Stimulated activated CD8-positive, alpha-beta memory T cell treated with anti-CD3 and anti-CD28 coated beads, Interleukin-4, amount 100 ng/mL, for 4 hours (primary cell): ENCODE results near the gene IL5.
"Not testable (repeated sequence)": the region's sequence is repeated elsewhere in the genome, so short reads cannot be mapped to it uniquely, and the experiment has no call there.

Experiments used
- DNase-seq, 2 donors: peaks; one replicate each; pipeline ENCODE4 v3.0.0-alpha.2; 2020; ENCODE audit warnings: low read depth in 2 of 2, low spot score in 1 of 2

IL5 gene

GRCh38 chr5:132530946-132531345, 12.4 kb downstream of the IL5 start:
- no peak for DNase-seq

DNA sequence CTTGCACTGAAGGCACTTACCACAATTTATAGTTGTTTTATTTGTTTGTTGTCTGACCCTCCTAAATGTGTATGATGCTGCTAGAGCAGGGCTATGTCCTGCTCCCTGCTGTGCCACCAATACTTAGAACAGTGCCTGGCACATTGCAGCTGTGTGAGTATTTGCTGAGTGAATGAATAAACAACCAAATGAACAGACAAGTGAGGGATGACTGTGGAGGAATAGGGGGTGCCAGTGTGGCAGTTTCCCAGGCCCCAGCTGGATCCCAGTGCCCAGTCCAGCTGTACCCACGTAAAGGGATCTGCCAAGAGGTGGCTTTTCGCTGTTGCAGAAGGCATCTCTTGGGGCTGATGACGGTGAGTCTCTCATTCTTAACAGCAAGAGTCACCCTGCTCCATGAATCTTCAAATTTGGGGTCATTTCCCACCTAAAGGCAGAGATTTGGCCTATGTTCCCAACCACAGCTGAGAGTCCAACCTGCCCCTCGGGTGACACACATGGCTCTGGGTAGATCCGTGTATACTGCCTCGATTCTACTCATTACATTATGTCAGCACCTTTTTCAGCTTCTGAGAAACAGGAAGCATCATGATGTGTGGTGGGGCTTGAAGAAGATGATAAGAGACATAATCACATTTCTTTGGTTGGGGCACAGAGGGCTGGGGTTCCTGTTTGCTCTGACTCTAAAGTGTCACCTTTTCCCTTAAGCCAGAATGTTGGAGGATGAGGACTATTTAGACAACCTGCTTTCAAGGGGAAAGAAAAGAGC, 14.3 kb downstream of the IL5 start:
- DNase-seq = no peak

DNA sequence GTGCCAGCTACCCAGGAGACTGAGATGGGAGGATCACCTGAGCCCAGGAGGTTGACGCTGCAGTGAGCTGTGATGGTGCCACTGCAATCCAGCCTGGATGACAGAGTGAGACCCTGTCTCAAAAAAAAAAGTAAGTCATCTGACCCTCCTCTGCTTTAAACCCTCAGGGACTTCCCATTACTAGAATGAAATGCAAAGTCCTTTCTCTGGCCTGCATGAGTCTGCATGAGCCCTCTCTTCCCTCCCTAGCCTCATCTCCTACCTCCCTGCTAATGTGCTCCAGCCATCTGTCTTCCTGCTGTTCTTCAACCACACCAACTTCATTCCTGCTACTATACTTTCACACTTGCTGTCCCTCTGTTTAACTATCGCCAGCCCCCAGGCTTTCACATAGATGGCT, 15.3 kb downstream of the IL5 start:
- no peak for DNase-seq

GRCh38 chr5:132526974-132527564, 16.3 kb downstream of the IL5 start:
- DNase-seq = no peak

- peak in 1 of 2 donors; percentile 10 for DNase-seq
Observed at GRCh38 chr5:132526290-132526973, 16.9 kb downstream of the IL5 start.

DNA sequence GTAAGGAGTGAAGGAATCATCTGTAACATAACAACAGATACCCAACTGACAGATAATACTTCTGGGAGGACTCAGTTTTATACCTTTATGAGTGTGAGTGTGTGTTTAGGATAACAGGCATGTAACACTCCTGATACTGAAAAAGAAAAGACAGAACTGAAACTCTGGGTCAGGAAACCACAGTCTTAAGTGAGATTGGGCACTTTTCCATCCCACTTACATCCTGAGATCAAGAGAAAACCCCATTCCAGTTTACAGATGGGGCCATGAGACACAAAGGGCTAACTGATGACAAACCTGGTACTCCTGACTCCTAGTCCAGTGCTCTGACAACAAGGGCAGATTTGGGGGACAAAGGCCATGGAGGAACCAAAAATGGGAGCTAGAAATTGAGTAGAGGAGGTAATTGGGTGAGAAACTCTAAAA, 18.0 kb downstream of the IL5 start:
- no peak for DNase-seq

- DNase-seq = not testable (repeated sequence)
Observed at GRCh38 chr5:132524877-132525276, 18.4 kb downstream of the IL5 start.

DNA sequence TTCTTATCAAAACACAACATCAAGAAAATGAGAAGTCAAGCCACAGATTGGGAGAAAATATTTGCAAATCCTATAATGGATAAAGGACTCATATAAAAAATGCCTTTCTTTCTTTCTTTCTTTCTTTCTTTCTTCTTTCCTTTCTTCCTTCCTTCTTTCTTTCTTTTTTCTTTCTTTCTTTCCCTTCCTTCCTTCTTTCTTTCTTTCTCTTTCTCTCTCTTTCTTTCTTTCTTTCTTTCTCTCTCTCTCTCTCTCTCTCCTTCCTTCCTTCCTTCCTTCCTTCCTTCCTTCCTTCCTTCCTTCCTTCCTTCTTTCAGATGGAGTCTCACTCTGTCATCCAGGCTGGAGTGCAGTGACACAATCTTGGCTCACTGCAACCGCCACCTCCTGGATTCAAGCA, 21.3 kb downstream of the IL5 start:
- not testable (repeated sequence) for DNase-seq

DNA sequence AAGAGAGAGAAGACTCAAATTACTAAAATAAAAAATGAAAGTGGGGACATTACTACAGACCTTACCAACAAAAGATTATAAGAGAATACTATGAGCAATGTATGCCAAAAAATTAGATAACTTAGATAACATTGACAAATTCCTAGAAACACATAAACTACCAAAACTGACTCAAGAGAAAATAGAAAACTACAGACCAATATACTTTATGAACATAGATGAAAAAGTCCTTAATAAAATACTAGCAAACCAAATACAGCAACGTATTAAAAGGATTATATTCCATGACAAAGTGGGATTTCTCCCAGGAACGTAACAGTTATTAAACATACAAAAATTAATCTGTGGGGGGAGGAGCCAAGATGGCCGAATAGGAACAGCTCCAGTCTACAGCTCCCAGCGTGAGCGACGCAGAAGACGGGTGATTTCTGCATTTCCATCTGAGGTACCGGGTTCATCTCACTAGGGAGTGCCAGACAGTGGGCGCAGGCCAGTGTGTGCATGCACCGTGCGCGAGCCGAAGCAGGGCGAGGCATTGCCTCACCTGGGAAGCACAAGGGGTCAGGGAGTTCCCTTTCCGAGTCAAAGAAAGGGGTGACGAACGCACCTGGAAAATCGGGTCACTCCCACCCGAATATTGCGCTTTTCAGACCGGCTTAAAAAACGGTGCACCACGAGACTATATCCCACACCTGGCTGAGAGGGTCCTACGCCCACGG, 29.5 kb downstream of the IL5 start:
- not testable (repeated sequence) for DNase-seq

DNA sequence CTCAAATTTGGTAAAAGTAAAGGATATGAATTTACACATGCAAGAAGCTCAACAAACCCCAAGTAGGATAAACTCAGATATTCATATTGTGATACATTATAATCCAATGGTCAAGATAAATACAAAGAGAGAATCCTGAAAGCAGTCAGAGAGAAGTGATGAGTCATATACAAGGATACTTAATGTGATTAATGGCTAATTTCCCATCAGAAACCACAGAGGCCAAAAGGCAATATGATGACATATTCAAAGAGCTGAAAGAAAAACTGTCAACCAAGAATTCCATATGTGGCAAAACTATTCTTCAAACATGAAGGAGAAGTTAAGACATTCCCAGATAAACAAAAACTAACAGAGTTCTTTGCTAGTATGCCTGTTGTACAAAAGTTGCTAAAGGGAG, 33.2 kb downstream of the IL5 start:
- DNase-seq = no peak

GRCh38 chr5:132506094-132506692, 37.1 kb downstream of the IL5 start:
- DNase-seq = no peak

- DNase-seq = no peak
Observed at GRCh38 chr5:132505641-132506040, 37.7 kb downstream of the IL5 start.

GRCh38 chr5:132504746-132505145, 38.6 kb downstream of the IL5 start:
- no peak for DNase-seq

DNA sequence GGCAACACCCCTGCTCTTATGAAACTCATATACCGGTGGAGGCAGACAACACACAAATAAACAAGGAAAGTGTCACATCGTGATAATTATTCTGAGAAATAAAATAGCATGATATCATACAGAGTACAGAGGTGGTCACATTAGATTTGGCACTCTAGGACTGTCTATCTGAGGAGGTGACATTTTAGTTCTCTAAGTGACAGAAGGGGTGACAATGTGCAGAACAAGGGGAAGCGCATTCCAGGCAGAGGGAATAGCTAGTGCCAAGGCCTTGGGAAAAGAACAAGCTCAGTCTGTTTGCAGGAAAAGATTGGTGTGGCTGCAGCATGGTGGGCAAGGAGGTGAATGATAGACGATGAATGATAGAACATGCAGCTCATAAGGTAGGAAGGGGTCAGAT, 40.1 kb downstream of the IL5 start:
- DNase-seq = no peak

DNA sequence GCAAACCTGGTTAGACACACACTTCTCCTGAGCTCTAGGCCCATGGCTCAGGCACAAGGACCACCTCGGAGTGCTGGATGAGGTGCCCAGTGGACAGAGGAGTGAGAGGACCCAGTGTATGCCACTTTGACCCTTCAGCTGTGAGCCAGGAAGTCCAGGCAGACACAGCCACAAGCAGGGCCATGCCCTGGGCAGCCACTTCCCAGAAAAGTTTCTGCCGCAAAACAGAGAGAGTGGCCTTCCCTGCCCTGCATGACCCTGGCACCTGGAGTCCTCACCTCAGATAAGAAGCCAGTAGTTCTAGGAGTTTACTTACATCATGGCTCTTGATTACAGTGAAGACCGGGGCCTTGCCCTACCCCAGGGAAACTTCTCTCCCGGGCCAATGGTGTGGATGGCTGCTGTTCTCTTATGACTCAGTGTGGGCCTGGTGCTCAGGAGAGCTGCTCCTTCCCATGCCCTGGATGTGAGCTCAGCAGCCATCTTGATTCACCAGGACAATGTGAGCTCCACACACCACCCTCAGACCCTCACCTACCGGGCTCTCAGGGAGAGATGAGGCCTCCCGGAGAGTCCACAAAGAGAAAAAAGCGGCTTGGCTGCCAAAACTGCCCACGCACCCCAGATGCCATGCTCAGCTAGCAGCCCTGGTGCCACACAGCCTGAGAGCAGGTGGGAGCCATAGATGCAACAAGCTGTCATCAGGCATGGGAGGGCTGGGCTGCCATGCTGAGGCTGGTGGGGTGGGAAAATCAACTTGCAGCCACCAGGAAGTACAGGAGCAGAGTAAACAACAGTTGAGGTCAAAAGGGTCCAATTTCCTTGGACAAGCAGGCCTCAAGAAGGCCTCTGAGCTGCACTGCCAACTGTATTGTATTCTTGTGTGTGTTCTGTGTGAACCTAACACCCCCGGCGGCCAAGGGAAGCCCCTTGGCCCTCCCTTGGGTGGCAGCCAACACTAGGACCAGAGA, 41.1 kb downstream of the IL5 start:
- DNase-seq = no peak

- DNase-seq = no peak
Observed at GRCh38 chr5:132501629-132501956, 41.7 kb downstream of the IL5 start.

GRCh38 chr5:132500931-132501628, 42.2 kb downstream of the IL5 start:
- no peak for DNase-seq

GRCh38 chr5:132500244-132500930, 42.9 kb downstream of the IL5 start:
- DNase-seq = no peak
